Right lung (tissue), 10 donors: ENCODE data around the gene DIDO1. TPM values are rescaled to one million over a fixed set of nuclear protein-coding genes. Genes with fewer than 3 reads are reported as not detected.
A peak's percentile ranks its signal among the peaks of the same experiment; 100 is the strongest.

Experiments used
- DNase-seq, 2 donors: peaks; one replicate each; pipeline ENCODE4 v3.0.0-alpha.2; 2013
- long read RNA-seq, 8 donors: transcript quantifications; one replicate each; lab custom pipeline, GENCODE V29; 2026
- polyA plus RNA-seq, 5 donors: library from polyadenylated mRNA; unstranded; fragments of 120-200 nt; gene quantifications; one replicate each; pipeline versions ENCODE4 v1.2.1 to v1.2.3, GENCODE V29; 2013; ENCODE audit warnings: inconsistent platforms in 1 of 5, low replicate concordance in 1 of 5; ENCODE audit not compliant: insufficient read length in 5 of 5, insufficient read depth in 1 of 5

DIDO1 gene
- 10 to 100 TPM; 55.9 to 61.5 (median 58.6) TPM for polyA plus RNA-seq
- long read RNA-seq, donor 1, full-length matches to known transcripts = 7 of 192 reads
- long read RNA-seq, donor 1, partial matches to known transcripts = 133 of 192 reads
- long read RNA-seq, donor 1, other reads (novel, unspliced or antisense) = 52 of 192 reads
- long read RNA-seq, donor 2, transcript DIDO1-202 (6 exons, 2,707 nt) = major isoform, 5 of 6 reads
- long read RNA-seq, donor 2, partial matches to known transcripts = 0 of 6 reads
- long read RNA-seq, donor 2, other reads (novel, unspliced or antisense) = 0 of 6 reads
- long read RNA-seq, donor 3, partial matches to known transcripts = 12 of 56 reads
- long read RNA-seq, donor 3, other reads (novel, unspliced or antisense) = 38 of 56 reads
- long read RNA-seq, donor 4, partial matches to known transcripts = 30 of 33 reads
- long read RNA-seq, donor 4, other reads (novel, unspliced or antisense) = 0 of 33 reads
- long read RNA-seq, donor 5, transcript DIDO1-202 (6 exons, 2,707 nt) = major isoform, 6 of 56 reads
- long read RNA-seq, donor 5, partial matches to known transcripts = 13 of 56 reads
- long read RNA-seq, donor 5, other reads (novel, unspliced or antisense) = 35 of 56 reads
- long read RNA-seq, donor 6, partial matches to known transcripts = 0 of 8 reads
- long read RNA-seq, donor 6, other reads (novel, unspliced or antisense) = 0 of 8 reads
- long read RNA-seq, donor 7, partial matches to known transcripts = 112 of 120 reads
- long read RNA-seq, donor 7, other reads (novel, unspliced or antisense) = 0 of 120 reads
- long read RNA-seq, donor 8, partial matches to known transcripts = 0 of 5 reads
- long read RNA-seq, donor 8, other reads (novel, unspliced or antisense) = 0 of 5 reads

DNA sequence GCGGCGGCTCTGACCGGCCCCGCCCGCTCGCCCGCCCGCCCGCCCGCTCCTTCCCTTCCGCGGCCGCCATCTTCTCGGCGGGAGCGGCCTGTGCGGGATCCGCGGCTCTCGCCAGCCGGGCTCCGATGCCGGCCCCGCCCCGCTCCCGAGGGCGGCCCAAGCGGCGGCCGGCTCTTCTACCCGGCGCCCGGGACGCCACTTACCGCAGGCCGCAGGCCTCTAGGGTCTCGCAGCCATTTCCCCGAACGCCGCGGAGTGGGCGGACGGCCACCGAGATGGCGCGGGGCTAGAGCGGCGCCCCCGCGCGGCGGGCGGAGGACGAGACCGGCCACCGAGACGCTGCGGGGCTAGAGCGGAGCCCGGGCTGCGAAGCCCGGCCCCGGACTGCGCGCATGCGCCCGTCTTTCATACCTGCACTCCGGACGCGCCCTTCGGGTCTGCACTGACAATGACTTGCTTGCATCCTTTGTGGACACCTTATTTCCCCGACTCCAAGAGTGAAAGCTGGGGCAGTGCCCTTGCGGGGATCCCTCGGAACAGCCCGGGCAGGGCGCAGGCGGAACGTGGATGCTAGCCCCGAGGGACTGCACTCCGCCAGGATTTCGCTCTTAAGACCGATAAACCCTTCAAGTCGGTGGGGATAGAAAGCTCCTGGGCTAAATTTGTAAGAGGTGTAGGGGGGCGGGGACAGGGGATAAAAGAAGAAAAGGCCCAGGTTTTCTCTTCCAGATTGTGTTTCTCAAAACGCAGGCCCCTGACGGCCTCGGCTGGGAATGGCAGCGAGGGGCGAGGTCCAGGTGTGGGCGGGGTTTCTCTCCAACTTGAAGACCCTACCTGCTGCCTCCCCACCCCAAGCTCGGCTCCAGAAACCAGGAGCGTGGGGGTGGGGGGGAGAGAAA is at the start of gene DIDO1:
DIDO1 (minus strand) TSS at position 277 of the 899 bp plus-strand sequence.
- DNase-seq = peak; percentile 87

DNA sequence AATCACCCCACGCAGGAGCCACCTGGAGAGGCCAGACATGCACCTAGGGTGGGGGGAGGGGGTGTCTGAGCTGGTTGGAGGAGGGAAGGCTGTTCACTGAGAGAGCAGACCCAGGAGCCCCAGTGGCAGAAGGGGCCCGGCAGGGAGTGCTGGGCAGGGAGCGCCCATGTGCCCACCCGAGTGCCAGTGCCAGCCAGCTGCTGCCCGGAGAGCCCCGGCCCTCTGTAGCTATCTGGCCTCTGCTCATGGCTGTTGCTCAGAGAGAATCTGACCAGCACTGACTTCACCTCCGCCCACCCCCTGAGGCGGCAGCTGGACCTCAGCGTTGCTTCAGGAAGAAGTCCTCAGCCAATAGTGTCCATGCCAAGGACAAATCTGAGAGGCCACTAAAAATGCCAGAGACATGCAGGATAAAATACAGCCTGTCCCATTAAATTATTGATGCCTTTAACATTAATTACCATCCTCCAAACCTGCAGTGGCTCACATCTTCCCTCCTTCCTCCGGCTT is 49.0 kb upstream of the DIDO1 start:
- no peak for DNase-seq

DNA sequence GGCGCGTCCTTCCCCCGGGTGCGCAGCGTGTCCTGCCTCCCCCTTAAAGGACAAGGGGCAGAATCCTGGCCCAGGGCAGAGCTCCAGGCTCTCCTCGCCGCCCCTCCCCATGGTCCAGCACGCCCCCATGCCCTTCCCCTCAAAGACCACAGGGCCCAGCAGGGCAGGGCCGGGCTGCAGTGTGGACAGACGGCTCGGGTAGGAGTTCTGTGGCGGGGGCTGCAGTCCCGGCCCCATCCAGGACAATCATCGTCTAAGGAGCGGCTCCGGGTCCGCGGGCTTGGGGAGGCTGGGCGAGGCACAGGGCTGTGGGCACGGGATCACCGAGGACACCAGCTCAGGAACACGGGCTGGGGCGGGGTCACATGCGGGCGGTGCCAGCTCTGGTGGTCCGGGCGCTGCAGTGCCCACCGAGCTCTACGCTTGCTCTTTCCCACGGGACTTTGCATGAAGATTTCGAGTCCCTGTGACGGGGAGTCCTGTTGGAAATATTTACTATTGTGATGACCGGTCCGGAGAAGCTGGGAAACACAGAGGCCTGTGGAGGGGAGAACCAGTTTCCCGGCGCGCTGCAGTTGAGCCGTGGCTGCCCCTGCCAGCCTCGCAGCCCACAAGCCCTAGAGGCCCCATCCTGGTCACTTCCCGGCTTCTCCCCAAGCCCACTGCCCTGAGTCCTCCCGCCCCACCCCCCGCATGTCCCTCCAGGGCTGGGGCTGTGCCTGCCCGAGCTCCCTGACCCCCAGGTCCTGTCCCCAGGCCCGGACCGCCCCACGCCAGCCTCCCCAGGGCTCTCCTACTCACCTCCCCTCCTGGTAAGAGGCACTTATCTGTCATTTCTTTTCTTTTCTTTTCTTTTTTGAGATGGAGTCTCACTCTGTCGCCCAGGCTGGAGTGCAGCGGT is 46.8 kb upstream of the DIDO1 start:
- DNase-seq = no peak

DNA sequence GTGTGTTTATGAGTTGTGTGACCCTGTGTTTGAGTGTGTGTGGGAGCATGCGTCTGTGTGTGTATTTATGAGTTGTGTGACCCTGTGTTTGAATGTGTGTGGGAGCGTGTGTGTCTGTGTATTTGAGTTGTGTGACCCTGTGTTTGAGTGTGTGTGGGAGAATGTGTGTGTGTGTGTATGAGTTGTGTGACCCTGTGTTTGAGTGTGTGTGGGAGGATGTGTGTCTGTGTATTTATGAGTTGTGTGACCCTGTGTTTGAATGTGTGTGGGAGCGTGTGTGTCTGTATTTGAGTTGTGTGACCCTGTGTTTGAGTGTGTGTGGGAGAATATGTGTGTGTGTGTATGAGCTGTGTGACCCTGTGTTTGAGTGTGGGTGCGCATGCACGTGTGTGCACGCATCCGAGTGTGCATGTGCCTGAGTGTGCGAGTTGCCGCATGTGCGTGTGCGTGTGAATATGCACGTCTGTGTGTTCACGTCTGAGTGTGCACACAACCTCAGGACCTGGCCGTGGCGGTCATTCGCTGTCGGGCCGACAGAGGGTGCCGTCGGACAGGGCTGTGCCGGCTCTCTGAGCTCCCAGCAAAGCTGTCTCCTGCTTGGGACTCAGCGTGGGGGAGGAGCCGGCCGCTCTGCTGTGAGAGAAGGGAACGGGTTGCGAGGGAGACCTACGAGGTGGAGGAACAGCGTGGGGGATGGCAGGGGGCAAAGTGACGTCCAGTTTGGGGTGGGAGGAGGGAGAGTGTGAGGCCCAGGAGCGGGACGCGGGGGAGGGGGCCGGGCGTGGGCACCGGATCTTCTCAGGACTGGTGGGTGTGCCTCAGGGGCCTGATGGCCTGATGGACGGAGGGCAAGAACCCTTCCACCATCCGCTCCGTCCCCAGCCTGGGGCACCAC is 45.9 kb upstream of the DIDO1 start:
- peak; percentile 66 to 67 for DNase-seq

DNA sequence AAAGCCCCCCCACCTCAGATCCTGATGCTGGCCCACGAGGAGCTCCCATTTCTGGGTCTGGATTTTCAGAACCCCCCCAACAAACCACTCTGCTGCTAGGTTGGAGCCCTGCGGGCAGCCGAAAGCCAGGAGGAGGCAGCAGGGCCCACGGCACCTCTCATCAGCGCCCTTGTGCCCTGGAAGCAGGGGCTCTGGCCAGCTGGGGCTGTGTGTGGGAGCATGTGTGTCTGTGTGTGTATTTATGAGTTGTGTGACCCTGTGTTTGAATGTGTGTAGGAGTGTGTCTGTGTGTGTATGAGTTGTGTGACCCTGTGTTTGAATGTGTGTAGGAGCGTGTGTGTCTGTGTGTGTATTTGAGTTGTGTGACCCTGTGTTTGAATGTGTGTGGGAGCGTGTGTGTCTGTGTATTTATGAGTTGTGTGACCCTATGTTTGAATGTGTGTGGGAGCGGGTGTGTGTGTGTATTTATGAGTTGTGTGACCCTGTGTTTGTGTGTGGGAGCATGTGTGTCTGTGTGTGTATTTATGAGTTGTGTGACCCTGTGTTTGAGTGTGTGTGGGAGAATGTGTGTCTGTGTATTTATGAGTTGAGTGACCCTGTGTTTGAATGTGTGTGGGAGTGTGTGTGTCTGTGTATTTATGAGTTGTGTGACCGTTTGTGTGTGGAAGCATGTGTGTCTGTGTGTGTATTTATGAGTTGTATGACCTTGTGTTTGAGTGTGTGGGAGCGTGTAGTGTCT is 45.1 kb upstream of the DIDO1 start:
- DNase-seq = no peak

DNA sequence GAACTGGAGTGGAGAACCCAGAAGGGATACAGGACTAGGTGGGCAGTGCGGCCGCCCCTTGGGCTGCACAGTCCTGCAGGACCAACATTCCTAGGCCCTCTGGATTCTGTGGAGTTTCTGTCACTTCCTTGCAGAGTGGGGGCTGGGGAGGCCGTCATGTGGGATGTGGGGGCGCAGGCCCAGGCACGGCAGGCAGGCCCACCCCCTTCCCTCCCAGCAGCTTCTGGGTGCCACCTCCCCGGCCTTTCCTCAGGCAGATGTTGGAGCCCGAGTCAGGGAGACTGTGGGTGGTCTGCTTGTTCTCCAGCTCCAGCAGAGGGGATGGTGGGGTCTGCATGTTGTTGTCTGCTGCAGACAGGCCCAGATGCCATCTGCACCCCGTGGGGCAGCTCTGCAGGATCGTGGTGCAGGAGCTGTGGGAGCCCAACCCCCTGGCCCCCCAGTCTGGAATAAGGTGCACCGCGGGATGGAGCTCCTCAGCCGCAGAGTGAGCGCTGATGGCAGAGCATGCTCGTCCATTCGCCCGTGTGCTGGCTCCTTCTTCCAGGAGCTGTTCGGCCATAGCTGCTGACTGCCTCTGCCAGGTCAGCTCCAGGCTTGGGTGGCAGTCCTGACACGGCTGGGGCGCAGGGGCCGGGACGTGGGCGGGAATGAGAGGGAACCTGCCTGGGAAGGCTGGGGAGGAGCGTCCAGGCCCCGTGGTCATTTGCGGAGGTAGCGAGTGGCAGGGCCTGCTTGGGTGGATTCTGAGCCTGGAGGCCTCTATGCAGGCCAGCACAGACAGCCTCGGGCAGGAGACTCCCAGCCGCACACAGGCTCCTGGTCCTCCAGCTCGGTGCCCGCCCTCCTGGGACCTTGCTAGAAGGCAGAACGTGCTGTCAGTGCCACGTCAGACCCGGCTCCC is 44.3 kb upstream of the DIDO1 start:
- DNase-seq = no peak

DNA sequence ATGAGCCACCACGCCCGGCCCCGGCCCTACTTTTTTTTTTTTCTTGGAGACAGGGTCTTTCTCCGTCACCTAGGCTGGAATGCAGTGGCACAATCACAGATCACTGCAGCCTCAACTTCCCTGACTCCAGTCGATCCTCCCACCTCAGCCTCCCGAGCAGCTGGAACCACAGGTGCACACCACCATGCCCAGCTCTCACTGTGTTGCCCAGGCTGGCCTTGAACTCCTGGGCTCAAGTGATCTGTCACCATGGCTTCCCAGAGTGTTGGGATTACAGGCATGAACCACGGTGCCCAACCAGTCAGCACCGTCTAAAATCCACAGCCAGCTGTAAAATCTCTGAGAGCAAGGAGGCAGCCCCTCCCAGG is 43.6 kb upstream of the DIDO1 start:
- DNase-seq = no peak

DNA sequence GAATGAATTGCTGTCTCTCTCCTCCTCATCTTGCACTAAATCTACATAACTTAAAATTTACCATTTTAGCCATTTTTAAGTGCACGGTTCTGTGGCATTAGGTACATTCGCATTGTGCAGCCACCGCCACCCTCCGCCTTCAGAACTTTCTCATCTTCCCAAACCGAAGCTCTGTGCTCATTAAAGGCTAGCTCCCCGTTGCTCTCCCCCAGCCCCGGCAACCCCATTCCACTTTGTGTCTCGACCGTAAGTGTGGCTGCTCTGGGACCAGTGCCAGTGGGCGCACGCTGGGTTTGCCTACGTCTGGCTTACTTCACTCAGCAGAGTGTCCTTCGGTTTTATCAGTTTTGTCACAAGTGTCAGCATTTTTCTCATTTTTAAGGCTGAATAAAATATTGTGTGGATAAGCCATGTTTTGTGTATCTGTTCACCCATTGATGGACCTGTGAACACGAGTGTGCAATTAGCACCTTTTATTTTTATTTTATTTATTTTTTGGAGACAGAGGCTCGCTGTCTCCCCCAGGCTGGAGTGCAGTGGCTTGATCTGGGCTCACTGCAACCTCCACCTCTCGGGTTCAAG is 43.0 kb upstream of the DIDO1 start:
- no peak for DNase-seq

DNA sequence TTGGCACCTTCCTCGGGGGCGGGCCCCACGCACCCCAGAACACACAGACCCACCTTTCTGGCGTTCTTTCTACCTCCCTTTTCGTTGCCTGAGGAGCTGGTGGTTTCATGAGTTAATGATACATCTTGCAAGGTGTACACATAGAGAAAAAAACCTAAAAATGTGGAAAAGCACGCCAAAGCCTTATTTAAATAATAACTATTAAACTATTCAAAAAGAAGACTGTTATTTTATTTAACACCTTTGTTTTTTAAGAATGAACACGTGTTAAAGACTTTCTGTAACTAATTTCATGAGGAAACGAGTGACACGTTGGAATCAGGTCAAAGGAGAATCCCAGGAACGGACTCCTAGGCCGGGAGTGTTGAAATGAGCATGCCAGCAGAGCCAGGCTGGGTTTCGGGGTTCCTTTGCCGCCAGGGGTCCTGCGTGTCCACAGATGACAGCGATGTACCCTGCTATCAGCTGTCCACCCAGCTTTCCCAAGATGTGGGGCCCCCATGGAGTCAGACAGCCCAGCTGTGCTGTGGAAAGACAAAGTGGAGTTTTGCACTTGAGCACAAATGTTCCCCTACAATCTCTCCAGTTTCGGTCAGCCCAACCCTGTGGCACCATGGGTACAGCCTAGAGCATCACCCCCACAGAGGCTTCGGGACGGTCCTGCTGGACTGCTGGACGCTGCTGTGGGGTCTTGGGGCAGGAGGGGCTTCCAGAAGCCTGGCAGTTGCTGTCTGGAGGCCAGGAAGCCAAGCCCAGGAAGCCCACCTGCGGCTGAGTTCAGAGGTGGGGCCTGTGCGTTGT is 42.3 kb upstream of the DIDO1 start:
- no peak for DNase-seq

DNA sequence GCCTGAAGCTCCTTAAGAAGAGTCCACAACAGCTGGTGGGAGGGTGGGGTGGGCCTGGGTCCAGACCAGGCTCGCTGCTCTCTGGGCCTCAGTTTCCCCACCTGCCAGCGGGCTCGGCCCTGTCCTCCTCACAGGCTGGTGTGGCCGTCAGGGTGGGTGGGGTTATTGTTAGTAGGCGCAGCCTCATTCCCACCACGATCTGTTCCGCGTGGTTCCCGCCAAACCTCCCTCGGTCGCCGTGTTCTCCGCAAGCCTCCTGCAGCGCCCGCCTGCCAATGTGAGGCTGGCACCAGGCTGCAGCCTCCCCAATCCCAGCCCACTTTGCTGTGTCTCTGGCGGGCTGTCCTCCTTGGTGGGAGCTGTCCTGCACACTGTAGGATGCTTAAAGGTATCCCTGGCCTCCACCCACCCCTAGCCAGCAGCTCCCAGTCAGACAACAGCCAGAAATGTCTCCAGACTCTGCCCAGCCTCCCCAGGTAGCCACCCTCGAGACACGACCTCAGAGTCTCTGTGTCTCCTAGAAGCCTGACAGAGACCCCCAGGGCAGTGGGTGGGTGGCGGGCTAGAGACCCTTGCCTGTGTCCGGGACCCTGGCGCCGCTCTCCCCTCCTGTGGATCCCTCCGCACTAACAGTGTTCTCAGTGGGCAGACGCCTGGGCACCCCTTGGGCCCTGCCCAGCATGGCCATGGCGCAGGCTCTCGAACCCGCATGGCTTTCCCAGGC is 41.5 kb upstream of the DIDO1 start:
- DNase-seq = no peak

DNA sequence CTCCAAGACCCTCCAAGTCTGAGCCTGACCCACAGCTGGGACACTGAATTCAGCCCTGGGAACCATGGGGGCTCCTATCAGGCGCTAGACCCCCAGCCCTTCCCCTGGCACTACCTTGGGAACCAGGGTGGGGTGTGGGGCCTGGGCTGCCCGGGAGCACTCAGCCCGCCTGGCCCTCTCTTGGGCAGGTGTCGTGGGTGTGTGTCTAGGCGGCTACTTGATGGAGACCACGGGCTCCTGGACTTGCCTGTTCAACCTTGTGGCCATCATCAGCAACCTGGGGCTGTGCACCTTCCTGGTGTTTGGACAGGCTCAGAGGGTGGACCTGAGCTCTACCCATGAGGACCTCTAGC is 40.8 kb upstream of the DIDO1 start:
- DNase-seq = no peak

DNA sequence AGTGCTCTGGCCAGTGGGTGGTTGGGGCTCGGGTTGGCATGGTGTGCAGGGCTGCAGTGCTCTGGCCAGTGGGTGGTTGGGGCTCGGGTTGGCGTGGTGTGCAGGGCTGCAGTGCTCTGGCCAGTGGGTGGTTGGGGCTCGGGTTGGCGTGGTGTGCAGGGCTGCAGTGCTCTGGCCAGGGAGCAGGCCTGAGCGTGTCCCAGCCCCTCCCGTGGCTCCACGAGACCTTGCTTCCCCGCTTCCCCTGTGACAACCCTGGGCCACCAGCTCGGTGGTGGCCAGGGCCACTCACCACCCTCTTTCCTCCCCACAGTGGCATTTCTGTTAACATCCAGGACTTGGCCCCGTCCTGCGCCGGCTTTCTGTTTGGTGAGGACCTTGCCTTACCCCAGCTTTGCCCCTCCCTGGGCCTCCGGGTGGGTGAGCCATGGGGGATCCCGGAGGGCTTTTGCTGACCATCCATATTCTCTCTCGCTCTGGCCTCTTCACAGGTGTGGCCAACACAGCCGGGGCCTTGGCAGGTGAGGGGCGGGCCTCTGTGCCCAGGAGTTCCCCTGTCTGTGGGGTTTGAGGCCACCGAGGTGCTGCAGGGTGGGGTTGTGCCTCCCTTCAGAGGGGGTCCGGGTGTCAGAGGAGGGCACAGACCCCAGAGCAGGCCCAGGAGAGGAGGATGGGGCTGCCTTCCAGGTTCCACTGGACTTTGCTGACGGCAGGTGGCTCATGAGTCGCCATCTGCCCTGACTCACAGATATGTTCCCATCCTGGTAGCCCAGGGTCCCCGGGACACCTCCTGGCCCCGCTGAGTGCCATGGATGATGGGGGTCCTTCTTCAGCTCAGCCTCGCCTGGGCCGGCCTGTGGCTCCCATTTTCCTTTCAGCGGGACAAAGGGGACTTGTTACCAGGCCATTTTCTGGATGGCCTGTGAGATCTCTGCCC is 40.2 kb upstream of the DIDO1 start:
- DNase-seq = no peak

DNA sequence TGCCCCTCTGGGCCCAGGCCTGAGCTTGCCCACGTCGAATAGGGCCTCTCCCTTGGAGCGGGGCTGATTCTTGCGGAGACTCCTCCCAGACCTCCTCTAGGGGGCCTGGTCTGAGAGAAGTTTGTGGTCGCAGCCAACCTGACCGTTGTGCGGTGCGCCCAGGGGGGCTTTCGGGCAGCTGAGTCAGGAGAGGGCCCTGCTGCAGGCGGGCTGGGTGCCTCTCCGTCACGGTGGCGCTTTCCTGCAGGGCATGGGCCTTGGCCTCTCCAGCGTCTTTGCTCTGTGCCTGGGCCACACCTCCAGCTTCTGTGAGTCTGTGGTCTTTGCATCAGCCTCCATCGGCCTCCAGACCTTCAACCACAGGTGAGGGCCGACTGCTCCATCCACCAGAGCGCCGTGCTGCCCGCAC is 39.1 kb upstream of the DIDO1 start:
- no peak for DNase-seq

DNA sequence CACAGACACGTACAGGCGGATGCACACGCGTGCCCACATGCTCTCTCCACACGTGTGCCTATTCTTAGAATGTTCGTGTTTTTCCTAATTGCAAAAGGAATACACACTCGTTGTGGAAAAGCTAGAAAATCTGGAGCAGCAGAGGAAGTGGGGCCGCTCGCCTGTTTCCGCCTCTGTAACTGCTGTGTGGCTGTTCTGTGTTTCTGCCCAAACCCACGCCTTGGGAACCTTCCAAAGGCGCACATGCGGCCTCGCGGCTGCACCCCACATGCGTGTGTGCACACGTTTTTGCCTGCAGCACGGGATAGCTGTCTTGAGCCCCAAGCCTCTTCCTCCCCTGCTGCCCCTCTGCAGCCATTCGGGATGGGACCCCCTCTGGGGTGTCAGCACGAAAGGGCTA is 38.4 kb upstream of the DIDO1 start:
- no peak for DNase-seq
